MM.1S (cell line): ENCODE data around the gene CISD2.

Experiments
- EZH2 ChIP-seq: fragments of 300-600 bp; sonication (generic); optimal IDR thresholded peaks from 2 replicates; pipeline ENCODE3; 2017; ENCODE audit warnings: low read depth, mild to moderate bottlenecking, antibody characterized with exemption, low read length, mixed read lengths
- EZH2phosphoT487 ChIP-seq: fragments of 300-600 bp; sonication (generic); IDR thresholded peaks from 2 replicates; pipeline ENCODE4 v1.6.1; 2018; ENCODE audit warnings: antibody characterized with exemption, low read length

GRCh38 chr4:102826890-102827673 lies 41.7 kb upstream of the CISD2 start, which contains the start of gene UBE2D3:
- no peak for TF ChIP-seq EZH2phosphoT487
- TF ChIP-seq EZH2, result no peak
